Tibial artery (tissue), 4 donors: ENCODE data around the gene SMOC2.

Experiments
- DNase-seq, 2 donors: peaks; one replicate each; pipeline ENCODE4 v3.0.0-alpha.2; 2019
- H3K27ac ChIP-seq, 2 donors: fragments of 200-600 bp; sonication (generic) in 1 of 2; 1 replicate in 1 of 2; 2 replicates in 1 of 2; pipeline ENCODE4 v1.5.1; 2018 to 2019; ENCODE audit warnings: mild to moderate bottlenecking in 1 of 2
- H3K27me3 ChIP-seq, 2 donors: fragments of 200-600 bp; sonication (generic) in 1 of 2; one replicate each; pipeline versions ENCODE4 v1.5.1 to v1.6.0; 2016 to 2019
- H3K36me3 ChIP-seq, 3 donors: fragments of 200-600 bp; sonication (generic) in 2 of 3; one replicate each; pipeline ENCODE4 v1.5.1; 2016 to 2019; ENCODE audit warnings: mild to moderate bottlenecking in 2 of 3
- H3K4me1 ChIP-seq, 4 donors: fragments of 200-600 bp; sonication (generic) in 2 of 4; 1 replicate in 3 of 4; 2 replicates in 1 of 4; pipeline ENCODE4 v1.5.1; 2016 to 2019
- H3K4me3 ChIP-seq, 2 donors: fragments of 200-600 bp; sonication (generic) in 1 of 2; 1 replicate in 1 of 2; 2 replicates in 1 of 2; pipeline ENCODE4 v1.5.1; 2018 to 2019; ENCODE audit warnings: mild to moderate bottlenecking in 2 of 2
- H3K9me3 ChIP-seq, 3 donors: fragments of 200-600 bp; sonication (generic) in 1 of 3; one replicate each; pipeline ENCODE4 v1.5.1; 2016 to 2019
- CTCF ChIP-seq, 2 experiments: fragments of 200-600 bp in 1 of 2; fragments of 450-650 bp in 1 of 2; IDR thresholded peaks; one replicate each; pipeline ENCODE4 v1.5.1; 2017 to 2019; ENCODE audit warnings: antibody characterized with exemption in 2 of 2, mild to moderate bottlenecking in 1 of 2, moderate library complexity in 1 of 2
- intact Hi-C: fragments of 100-400 bp; cut with DNase I; formaldehyde crosslinking; loops from one replicate; pipeline ENCODE4 v1.15.0; 2023; ENCODE audit warnings: low total_unique reads

Gene SMOC2

GRCh38 chr6:168620578-168620977 lies 179.6 kb downstream of the SMOC2 start:
- no peaks in the 10 kb centered on the region for H3K27me3 ChIP-seq
- intact Hi-C loops, result no loop called here
- DNase-seq, result no peak
- TF ChIP-seq CTCF (IDR thresholded peaks at IDR 0.05), result no peak
- no peak overlapping the region for H3K27ac ChIP-seq
- H3K4me1 ChIP-seq, result peaks cover 0 to 23% (median 12%) of the 10 kb centered on the region in 4 donors
- peaks cover 0 to 6% (median 0%) of the 10 kb centered on the region in 3 donors for H3K36me3 ChIP-seq
- no peak overlapping the region for H3K4me3 ChIP-seq
- no peaks in the 10 kb centered on the region for H3K9me3 ChIP-seq

- no peak overlapping the region for H3K27ac ChIP-seq
- H3K36me3 ChIP-seq, result peaks cover 0 to 30% (median 0%) of the 10 kb centered on the region in 3 donors
- H3K27me3 ChIP-seq, result no peaks in the 10 kb centered on the region
- H3K9me3 ChIP-seq, result no peaks in the 10 kb centered on the region
- TF ChIP-seq CTCF (IDR thresholded peaks at IDR 0.05), result no peak
- H3K4me1 ChIP-seq, result no peaks in the 10 kb centered on the region
- H3K4me3 ChIP-seq, result no peak overlapping the region
- intact Hi-C loops, result no loop called here
- no peak for DNase-seq
These were observed 182.8 kb downstream of the SMOC2 start for GRCh38 chr6:168623736-168624135.

GRCh38 chr6:168624540-168624939 lies 183.6 kb downstream of the SMOC2 start:
- H3K27ac ChIP-seq, result no peak overlapping the region
- intact Hi-C loops, result no loop called here

GRCh38 chr6:168624948-168625347 lies 184.0 kb downstream of the SMOC2 start:
- Histone ChIP-seq H3K4me3 (no peak overlapping the region), H3K4me1 (no peaks in the 10 kb centered on the region), H3K36me3 (peaks cover 0 to 32% (median 0%) of the 10 kb centered on the region in 3 donors), H3K9me3 (no peaks in the 10 kb centered on the region), H3K27me3 (no peaks in the 10 kb centered on the region), H3K27ac (no peak overlapping the region)
- DNase-seq, result no peak
- TF ChIP-seq CTCF (IDR thresholded peaks at IDR 0.05), result no peak
- intact Hi-C loops, result no loop called here

More at GRCh38 chr6:168624540-168624939, 183.6 kb downstream of the SMOC2 start:
- Histone ChIP-seq H3K27me3 (no peaks in the 10 kb centered on the region), H3K9me3 (no peaks in the 10 kb centered on the region), H3K4me1 (no peaks in the 10 kb centered on the region), H3K4me3 (no peak overlapping the region), H3K36me3 (peaks cover 0 to 32% (median 0%) of the 10 kb centered on the region in 3 donors)
- DNase-seq, result no peak
- TF ChIP-seq CTCF (IDR thresholded peaks at IDR 0.05), result no peak

GRCh38 chr6:168625602-168626001 lies 184.6 kb downstream of the SMOC2 start:
- H3K27me3 ChIP-seq, result no peaks in the 10 kb centered on the region
- H3K36me3 ChIP-seq, result peaks cover 0 to 32% (median 0%) of the 10 kb centered on the region in 3 donors
- H3K4me3 ChIP-seq, result no peak overlapping the region
- no peak overlapping the region for H3K27ac ChIP-seq
- no peak for TF ChIP-seq CTCF (IDR thresholded peaks at IDR 0.05)
- intact Hi-C loops, result no loop called here
- no peak for DNase-seq
- H3K9me3 ChIP-seq, result no peaks in the 10 kb centered on the region
- H3K4me1 ChIP-seq, result no peaks in the 10 kb centered on the region

GRCh38 chr6:168626046-168626602 lies 185.1 kb downstream of the SMOC2 start:
- peaks cover 0 to 32% (median 0%) of the 10 kb centered on the region in 3 donors for H3K36me3 ChIP-seq
- no peak overlapping the region for H3K4me3 ChIP-seq
- intact Hi-C loops, result no loop called here
- H3K9me3 ChIP-seq, result no peaks in the 10 kb centered on the region
- H3K4me1 ChIP-seq, result no peaks in the 10 kb centered on the region
- no peaks in the 10 kb centered on the region for H3K27me3 ChIP-seq
- no peak for TF ChIP-seq CTCF (IDR thresholded peaks at IDR 0.05)
- no peak for DNase-seq
- H3K27ac ChIP-seq, result no peak overlapping the region
